Activated naive CD8-positive, alpha-beta T cell (primary cell): ENCODE data around the gene TNFRSF14.
A peak's percentile ranks its signal among the peaks of the same experiment; 100 is the strongest.
"Not testable (repeated sequence)": the region's sequence is repeated elsewhere in the genome, so short reads cannot be mapped to it uniquely, and the experiment has no call there.

ENCODE experiments used
- H3K27ac Mint-ChIP-seq: one replicate; pipeline ENCODE4 v1.8.0; 2021; ENCODE audit warnings: mixed read lengths
- H3K27me3 Mint-ChIP-seq: one replicate; pipeline ENCODE4 v1.8.0; 2021; ENCODE audit warnings: mixed read lengths
- H3K36me3 Mint-ChIP-seq: one replicate; pipeline ENCODE4 v1.8.0; 2021; ENCODE audit warnings: mixed read lengths
- H3K4me1 Mint-ChIP-seq: one replicate; pipeline ENCODE4 v1.8.0; 2021; ENCODE audit warnings: low read depth, mixed read lengths
- H3K4me3 Mint-ChIP-seq: one replicate; pipeline ENCODE4 v1.8.0; 2021; ENCODE audit warnings: mild to moderate bottlenecking, mixed read lengths
- H3K9me3 Mint-ChIP-seq: one replicate; pipeline ENCODE4 v1.8.0; 2021; ENCODE audit warnings: low read depth, mixed read lengths

TNFRSF14 gene

DNA sequence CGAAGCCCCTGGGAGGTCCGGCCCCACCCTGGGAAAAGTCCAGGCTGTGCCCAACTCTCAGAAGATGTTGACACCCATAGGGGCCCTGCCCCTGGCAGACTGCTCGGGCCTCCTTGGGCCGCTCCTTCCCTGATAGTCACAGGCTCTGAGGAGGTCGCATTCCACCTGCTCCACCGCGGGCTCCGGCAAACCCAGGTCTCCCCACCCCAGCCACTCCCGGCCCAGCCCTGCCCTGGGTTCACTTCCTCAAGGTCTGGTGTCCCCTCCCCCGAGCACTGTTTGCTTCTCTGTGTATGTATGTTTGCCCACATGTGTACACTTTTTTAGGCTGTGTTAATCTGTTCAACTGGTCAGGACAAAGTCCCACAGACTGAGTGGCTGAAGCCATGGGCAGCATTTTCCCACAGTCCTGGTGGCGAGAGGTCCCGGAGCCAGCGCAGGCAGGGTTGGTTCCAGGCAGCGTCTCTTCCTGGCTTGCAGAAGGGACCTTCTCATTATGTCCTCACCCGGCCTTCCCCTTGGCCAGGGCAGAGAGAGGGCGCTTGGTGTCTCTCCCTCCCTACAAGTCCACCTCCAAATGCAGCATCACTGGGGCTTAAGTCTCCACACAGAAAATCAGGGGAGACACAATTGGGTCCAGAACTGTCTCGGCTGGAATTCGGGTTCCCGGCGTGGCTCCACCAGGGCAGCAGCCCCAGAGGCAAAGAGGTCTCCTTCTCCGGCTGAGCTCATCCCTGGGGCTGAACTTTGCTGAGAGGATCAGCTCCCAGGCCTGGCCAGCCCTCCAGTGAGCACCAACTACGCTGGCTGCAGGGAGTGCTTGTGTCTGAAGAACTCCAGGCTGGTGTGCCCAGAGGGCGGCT, 19.9 kb downstream of the TNFRSF14 start:
- Mint-ChIP-seq H3K27ac (peak overlapping the region; percentile 22), H3K36me3 (peaks cover under 1% of the 10 kb centered on the region), H3K27me3 (no peaks in the 10 kb centered on the region), H3K4me1 (peaks cover 32% of the 10 kb centered on the region), H3K4me3 (no peak overlapping the region), H3K9me3 (peaks cover 7% of the 10 kb centered on the region)

DNA sequence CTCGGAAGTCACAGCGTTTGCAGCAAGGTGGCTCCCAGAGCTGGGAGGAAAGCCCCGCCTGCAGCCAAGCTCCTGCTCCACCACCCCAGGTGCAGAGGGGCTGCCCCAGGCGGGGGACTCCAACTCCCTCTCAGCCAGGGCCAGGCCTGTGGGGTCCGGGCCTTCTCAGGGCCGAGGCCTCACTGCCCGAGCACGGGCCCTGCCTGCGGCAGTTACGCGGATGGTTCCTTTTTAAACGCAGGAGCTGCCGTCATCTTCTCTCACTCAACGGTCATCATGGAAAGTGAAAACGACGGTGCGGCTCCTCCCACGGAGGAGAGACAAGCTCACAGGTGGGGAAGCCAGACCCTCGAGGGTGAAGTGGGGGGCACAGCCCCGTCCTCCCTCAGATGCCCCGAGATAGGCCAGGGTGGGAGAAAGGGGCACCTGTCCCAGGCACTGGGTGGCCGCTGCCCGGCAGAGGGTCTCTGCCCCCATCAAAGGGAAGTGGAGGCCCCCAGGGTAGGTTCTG, 21.4 kb downstream of the TNFRSF14 start:
- H3K9me3 Mint-ChIP-seq, H3K27me3 Mint-ChIP-seq, H3K36me3 Mint-ChIP-seq: not testable (repeated sequence)
- H3K4me3 Mint-ChIP-seq, result peak overlapping the region; percentile 63
- peak overlapping the region; percentile 96 for H3K27ac Mint-ChIP-seq
- H3K4me1 Mint-ChIP-seq, result peaks cover 45% of the 10 kb centered on the region

GRCh38 chr1:2578758-2579118, 22.6 kb downstream of the TNFRSF14 start:
- H3K27ac Mint-ChIP-seq, result peak overlapping the region; percentile 96
- peaks cover 2% of the 10 kb centered on the region for H3K36me3 Mint-ChIP-seq
- H3K4me1 Mint-ChIP-seq, result peaks cover 53% of the 10 kb centered on the region
- H3K9me3 Mint-ChIP-seq, result peaks cover 6% of the 10 kb centered on the region
- H3K4me3 Mint-ChIP-seq, result peak overlapping the region; percentile 58
- H3K27me3 Mint-ChIP-seq, result no peaks in the 10 kb centered on the region

DNA sequence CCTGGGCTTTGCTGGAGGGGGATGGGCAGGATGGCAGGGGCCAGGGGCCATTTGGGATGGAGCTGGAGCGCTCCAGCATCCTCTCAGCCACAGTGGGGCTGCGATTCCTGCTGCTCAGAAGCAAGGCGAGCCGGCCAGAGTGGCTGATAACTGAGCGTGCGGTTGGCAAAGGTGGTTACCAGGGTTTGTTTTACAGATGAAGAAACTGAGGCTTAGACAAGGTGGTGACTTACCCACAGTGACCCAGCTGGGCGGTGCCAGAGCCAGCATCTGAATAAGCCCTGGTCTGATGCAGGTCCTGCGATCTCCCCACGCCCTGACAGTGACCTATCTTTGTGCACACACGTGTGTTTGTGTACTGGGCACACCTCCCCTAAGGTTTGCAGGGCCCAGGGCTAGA, 24.5 kb downstream of the TNFRSF14 start:
- Mint-ChIP-seq H3K4me3 (peak overlapping the region; percentile 46), H3K9me3 (no peaks in the 10 kb centered on the region), H3K4me1 (peaks cover 66% of the 10 kb centered on the region), H3K27me3 (no peaks in the 10 kb centered on the region), H3K27ac (peak overlapping the region; percentile 41), H3K36me3 (peaks cover 2% of the 10 kb centered on the region)

- Mint-ChIP-seq H3K4me3 (no peak overlapping the region), H3K4me1 (peaks cover 62% of the 10 kb centered on the region), H3K27ac (peak overlapping the region; percentile 94), H3K36me3 (peaks cover 2% of the 10 kb centered on the region), H3K9me3 (no peaks in the 10 kb centered on the region), H3K27me3 (no peaks in the 10 kb centered on the region)
These were observed 26.2 kb downstream of the TNFRSF14 start for GRCh38 chr1:2582391-2582790.

DNA sequence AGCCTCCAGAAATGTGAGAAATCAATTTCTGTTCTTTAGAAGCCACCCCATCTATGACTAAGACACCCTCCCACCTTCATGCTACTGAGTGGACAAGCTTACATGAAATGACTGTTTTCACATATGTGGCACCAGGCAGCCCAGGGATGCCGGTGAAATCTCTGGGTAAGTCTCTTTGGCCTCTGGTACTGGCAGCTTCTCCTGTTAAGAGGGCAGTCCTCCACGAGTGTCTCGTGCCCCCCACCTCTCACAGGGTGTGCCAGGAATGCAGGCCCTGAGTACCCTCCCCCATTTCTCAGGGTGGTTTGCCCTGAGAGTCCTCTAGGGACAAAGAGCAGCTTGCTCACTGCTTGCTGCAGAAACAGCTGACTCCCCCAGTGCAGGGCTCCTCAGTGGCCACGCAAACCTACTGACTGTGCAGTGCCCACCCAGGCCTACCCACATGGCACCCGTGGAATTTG, 27.2 kb downstream of the TNFRSF14 start:
- Mint-ChIP-seq H3K9me3 (no peaks in the 10 kb centered on the region), H3K27ac (peak overlapping the region; percentile 93), H3K4me1 (peaks cover 57% of the 10 kb centered on the region), H3K4me3 (peak overlapping the region; percentile 87), H3K27me3 (no peaks in the 10 kb centered on the region), H3K36me3 (peaks cover 2% of the 10 kb centered on the region)

- Mint-ChIP-seq H3K27ac (peak overlapping the region; percentile 93), H3K4me1 (peaks cover 52% of the 10 kb centered on the region)
These were observed 27.7 kb downstream of the TNFRSF14 start for GRCh38 chr1:2583871-2584351.

GRCh38 chr1:2584686-2585317, 28.6 kb downstream of the TNFRSF14 start:
- Mint-ChIP-seq H3K9me3 (no peaks in the 10 kb centered on the region), H3K4me3 (peak overlapping the region; percentile 87), H3K27ac (peak overlapping the region; percentile 93), H3K27me3 (no peaks in the 10 kb centered on the region), H3K4me1 (peaks cover 47% of the 10 kb centered on the region), H3K36me3 (peaks cover 2% of the 10 kb centered on the region)

More at GRCh38 chr1:2583871-2584351, 27.7 kb downstream of the TNFRSF14 start:
- Mint-ChIP-seq H3K36me3 (peaks cover 2% of the 10 kb centered on the region), H3K27me3 (no peaks in the 10 kb centered on the region), H3K9me3 (no peaks in the 10 kb centered on the region), H3K4me3 (peak overlapping the region; percentile 87)

GRCh38 chr1:2585318-2586092, 29.3 kb downstream of the TNFRSF14 start:
- H3K4me1 Mint-ChIP-seq, result peaks cover 42% of the 10 kb centered on the region
- no peaks in the 10 kb centered on the region for H3K27me3 Mint-ChIP-seq
- H3K27ac Mint-ChIP-seq, result peak overlapping the region; percentile 93
- peaks cover 2% of the 10 kb centered on the region for H3K36me3 Mint-ChIP-seq
- H3K4me3 Mint-ChIP-seq, result peak overlapping the region; percentile 87
- no peaks in the 10 kb centered on the region for H3K9me3 Mint-ChIP-seq

- Mint-ChIP-seq H3K4me1 (peaks cover 35% of the 10 kb centered on the region), H3K27ac (peak within 1 kb of the TSS; percentile 93)
These were observed 30.2 kb downstream of the TNFRSF14 start, which contains the start of gene PRXL2B for GRCh38 chr1:2586154-2587070. TSS of gene PRXL2B (plus strand) at chr1:2586777. CDS start at chr1:2586886, 109 bp downstream.

DNA sequence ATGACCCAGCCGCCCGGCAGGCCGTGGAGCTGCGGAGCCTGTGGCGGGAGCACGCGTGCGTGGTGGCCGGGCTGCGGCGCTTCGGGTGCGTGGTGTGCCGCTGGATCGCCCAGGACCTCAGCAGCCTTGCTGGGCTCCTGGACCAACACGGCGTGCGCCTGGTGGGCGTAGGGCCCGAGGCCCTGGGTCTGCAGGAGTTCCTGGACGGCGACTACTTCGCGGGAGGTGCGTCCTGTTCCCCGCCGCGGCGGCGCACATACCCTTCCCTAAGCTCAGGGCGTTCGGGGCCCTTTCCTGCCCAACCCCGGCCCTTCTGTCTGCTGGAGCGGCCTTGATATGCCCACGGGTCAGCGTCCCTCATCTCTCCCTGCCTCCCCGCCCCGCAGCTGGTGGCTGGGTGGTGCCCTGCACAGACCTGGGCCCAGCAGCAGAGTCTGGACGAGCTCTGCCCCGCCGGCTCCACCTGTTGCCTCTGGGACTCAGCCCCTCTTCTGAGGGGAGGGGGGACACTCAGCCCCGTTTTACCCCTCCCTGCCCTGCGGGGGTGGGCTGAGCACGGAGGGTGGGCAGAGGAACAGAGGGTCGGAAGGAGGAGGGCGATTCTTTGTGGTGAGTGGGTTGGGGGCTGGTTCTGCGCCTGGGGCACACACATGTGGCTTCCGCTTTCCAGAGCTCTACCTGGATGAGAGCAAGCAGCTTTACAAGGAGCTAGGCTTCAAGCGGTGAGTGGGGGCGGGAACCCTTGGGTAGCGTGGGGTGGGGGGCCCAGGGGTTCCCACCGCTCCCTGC, 31.1 kb downstream of the TNFRSF14 start:
- peak overlapping the region; percentile 76 for H3K4me3 Mint-ChIP-seq
- peaks cover 29% of the 10 kb centered on the region for H3K4me1 Mint-ChIP-seq
- no peaks in the 10 kb centered on the region for H3K9me3 Mint-ChIP-seq
- H3K27ac Mint-ChIP-seq, result peak overlapping the region; percentile 34
- no peaks in the 10 kb centered on the region for H3K36me3 Mint-ChIP-seq
- H3K27me3 Mint-ChIP-seq, result no peaks in the 10 kb centered on the region

More at GRCh38 chr1:2586154-2587070, 30.2 kb downstream of the TNFRSF14 start, which contains the start of gene PRXL2B:
- Mint-ChIP-seq H3K9me3 (no peaks in the 10 kb centered on the region), H3K36me3 (peaks cover 2% of the 10 kb centered on the region), H3K27me3 (no peaks in the 10 kb centered on the region), H3K4me3 (peak within 1 kb of the TSS; percentile 90)

DNA sequence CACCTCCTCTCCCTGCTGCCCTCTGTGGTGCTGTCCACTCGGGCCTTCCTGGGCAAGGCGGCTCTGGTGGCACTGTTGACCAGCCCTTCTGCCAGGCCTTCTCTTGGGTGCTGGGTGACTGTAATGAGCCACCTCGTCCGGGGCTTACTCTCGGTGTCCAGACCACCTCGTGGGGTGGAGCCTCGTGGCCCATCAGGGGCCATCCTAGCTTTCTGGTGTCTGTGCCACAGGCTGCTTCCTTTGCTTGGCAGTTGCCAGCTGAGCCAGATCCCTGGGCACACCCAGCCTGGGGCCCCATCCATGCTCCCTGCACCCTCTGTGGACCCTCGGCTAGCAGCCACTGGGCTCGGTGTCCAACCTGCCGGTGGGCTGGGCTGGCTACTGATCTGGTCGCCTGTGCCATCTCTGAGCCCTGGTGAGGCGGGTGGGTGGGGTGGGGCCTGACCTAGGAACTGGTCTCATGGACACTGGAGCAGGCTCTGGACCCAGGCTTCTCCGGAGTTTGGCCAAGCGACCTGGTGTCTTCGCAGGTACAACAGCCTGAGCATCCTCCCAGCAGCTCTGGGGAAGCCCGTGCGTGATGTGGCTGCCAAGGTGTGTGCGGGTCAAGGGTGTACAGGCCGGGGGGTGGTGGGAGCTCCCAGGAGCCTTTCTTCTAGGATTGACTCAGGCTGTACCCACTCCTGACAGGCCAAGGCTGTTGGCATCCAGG, 31.8 kb downstream of the TNFRSF14 start:
- H3K36me3 Mint-ChIP-seq, result no peaks in the 10 kb centered on the region
- no peak overlapping the region for H3K27ac Mint-ChIP-seq
- peak overlapping the region; percentile 76 for H3K4me3 Mint-ChIP-seq
- no peaks in the 10 kb centered on the region for H3K27me3 Mint-ChIP-seq
- H3K9me3 Mint-ChIP-seq, result no peaks in the 10 kb centered on the region
- peaks cover 29% of the 10 kb centered on the region for H3K4me1 Mint-ChIP-seq
